ENCODE measurements around the gene TMEM254.

Gene TMEM254

GRCh38 chr10:80081026-80081425, 2.6 kb downstream of the TMEM254 start:
- DNase-seq = no peak
- Histone ChIP-seq H3K18ac (ENCODE audit: low read depth in 1 of 2, low read length in 2 of 2) (no peak overlapping the region), H2BK12ac (ENCODE audit: low read length in 2 of 2) (no peak overlapping the region), H3K79me1 (replicated peaks; ENCODE audit: low read length, poor library complexity, severe bottlenecking) (peaks cover 4% of the 10 kb centered on the region), H3K23ac (ENCODE audit: low read length in 2 of 2) (no peak overlapping the region), H2BK5ac (ENCODE audit: low read depth, low read length, poor library complexity, severe bottlenecking) (no peak overlapping the region), H3K9me3 (ENCODE audit: control insufficient read depth, low read length) (no peaks in the 10 kb centered on the region), H3K36me3 (ENCODE audit: control insufficient read depth in 1 of 2, insufficient read depth in 2 of 2, low read depth in 1 of 2, low read length in 2 of 2) (peaks cover 0 to 24% of the 10 kb centered on the region in 2 experiments), H3K9ac (ENCODE audit: low read length) (no peak overlapping the region), H3K4me3 (ENCODE audit: insufficient read depth in 1 of 2, low read depth in 1 of 2, low read length in 2 of 2) (no peak overlapping the region), H2BK15ac (ENCODE audit: low read depth, poor library complexity, severe bottlenecking) (no peak overlapping the region), H2AK5ac (ENCODE audit: low read length, severe bottlenecking) (no peak overlapping the region), H2AFZ (ENCODE audit: low read depth, low read length) (no peak overlapping the region), H3K4me1 (ENCODE audit: control insufficient read depth, insufficient read depth, low read depth, low read length) (peaks cover 10% of the 10 kb centered on the region), H4K8ac (ENCODE audit: low read length) (no peak overlapping the region), H4K91ac (ENCODE audit: low read length) (no peak overlapping the region), H3K27me3 (ENCODE audit: control insufficient read depth in 1 of 2, insufficient read depth in 1 of 2, low read length in 2 of 2) (no peaks in the 10 kb centered on the region), H2BK120ac (ENCODE audit: low read depth, low read length) (no peak overlapping the region), H3K4me2 (ENCODE audit: low read length, poor library complexity, severe bottlenecking) (no peak overlapping the region), H3K4ac (ENCODE audit: low read depth in 1 of 2, low read length in 2 of 2) (no peak overlapping the region), H3K14ac (ENCODE audit: low read length in 2 of 2) (no peak overlapping the region), H3K27ac (ENCODE audit: low read length, poor library complexity, severe bottlenecking) (no peak overlapping the region)
- WGBS = 75% methylated on average over 5 of the region's 9 CpGs

DNA sequence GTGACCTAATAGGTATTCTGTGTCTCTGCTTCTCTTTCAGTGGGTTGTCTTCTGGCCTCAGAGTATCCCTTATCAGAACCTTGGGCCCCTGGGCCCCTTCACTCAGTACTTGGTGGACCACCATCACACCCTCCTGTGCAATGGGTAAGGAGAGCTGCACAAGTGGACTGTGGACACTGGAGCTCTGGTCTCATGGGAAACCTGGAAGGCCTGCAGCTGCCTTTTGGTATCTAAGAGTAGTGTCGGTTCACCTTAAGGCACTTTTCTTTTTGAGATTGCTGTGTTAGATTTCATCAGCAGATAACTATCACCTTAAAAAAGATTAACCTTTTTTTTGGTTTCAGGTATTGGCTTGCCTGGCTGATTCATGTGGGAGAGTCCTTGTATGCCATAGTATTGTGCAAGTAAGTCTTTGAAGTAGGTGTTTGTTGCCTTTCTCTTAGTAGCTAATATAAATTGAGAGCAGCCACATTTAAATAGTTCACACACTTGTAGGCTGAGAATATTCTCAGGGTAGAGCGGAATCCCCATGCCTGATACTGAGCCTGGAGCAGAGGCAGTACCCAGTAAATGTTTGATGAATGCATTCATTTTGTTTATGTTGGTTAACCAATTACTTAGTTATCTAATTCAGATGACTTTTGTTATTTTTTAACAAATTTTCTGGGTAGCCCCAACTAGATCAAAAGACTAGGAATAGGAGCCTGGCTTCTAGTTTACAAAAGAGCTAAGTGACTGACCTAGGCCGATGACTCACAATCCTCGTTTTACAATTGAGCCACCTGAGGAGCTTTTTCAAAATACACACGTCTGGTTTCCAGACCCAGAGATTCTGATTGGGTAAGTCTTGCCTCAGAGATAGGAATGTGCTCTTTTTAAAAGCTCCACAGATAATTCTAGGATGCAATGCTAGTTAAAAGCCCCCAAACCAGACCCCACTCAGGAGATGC, 3.6 kb downstream of the TMEM254 start:
- Histone ChIP-seq H2BK5ac (ENCODE audit: low read depth, low read length, poor library complexity, severe bottlenecking) (no peak overlapping the region), H3K9me3 (ENCODE audit: control insufficient read depth, low read length) (no peaks in the 10 kb centered on the region), H3K18ac (ENCODE audit: low read depth in 1 of 2, low read length in 2 of 2) (no peak overlapping the region), H3K36me3 (ENCODE audit: control insufficient read depth in 1 of 2, insufficient read depth in 2 of 2, low read depth in 1 of 2, low read length in 2 of 2) (peaks cover 0 to 30% of the 10 kb centered on the region in 2 experiments), H3K23ac (ENCODE audit: low read length in 2 of 2) (no peak overlapping the region), H3K4ac (ENCODE audit: low read depth in 1 of 2, low read length in 2 of 2) (no peak overlapping the region), H3K14ac (ENCODE audit: low read length in 2 of 2) (no peak overlapping the region), H4K8ac (ENCODE audit: low read length) (no peak overlapping the region), H3K27me3 (ENCODE audit: control insufficient read depth in 1 of 2, insufficient read depth in 1 of 2, low read length in 2 of 2) (no peaks in the 10 kb centered on the region), H2AFZ (ENCODE audit: low read depth, low read length) (no peak overlapping the region), H3K4me2 (ENCODE audit: low read length, poor library complexity, severe bottlenecking) (no peak overlapping the region), H3K4me1 (ENCODE audit: control insufficient read depth, insufficient read depth, low read depth, low read length) (peaks cover 10% of the 10 kb centered on the region), H3K4me3 (ENCODE audit: insufficient read depth in 1 of 2, low read depth in 1 of 2, low read length in 2 of 2) (no peak overlapping the region), H2AK5ac (ENCODE audit: low read length, severe bottlenecking) (no peak overlapping the region), H3K9ac (ENCODE audit: low read length) (no peak overlapping the region), H2BK12ac (ENCODE audit: low read length in 2 of 2) (no peak overlapping the region), H3K79me1 (replicated peaks; ENCODE audit: low read length, poor library complexity, severe bottlenecking) (peaks cover 4% of the 10 kb centered on the region), H3K27ac (ENCODE audit: low read length, poor library complexity, severe bottlenecking) (no peak overlapping the region), H2BK15ac (ENCODE audit: low read depth, poor library complexity, severe bottlenecking) (no peak overlapping the region), H4K91ac (ENCODE audit: low read length) (no peak overlapping the region), H2BK120ac (ENCODE audit: low read depth, low read length) (no peak overlapping the region)
- peak; percentile 26 for DNase-seq
- WGBS = 63% methylated on average over 3 of the region's 5 CpGs

- no peaks in the 10 kb centered on the region for H3K9me3 ChIP-seq (ENCODE audit: control insufficient read depth, low read length)
- no peak overlapping the region for H3K4me2 ChIP-seq (ENCODE audit: low read length, poor library complexity, severe bottlenecking)
- no peak overlapping the region for H2BK12ac ChIP-seq (ENCODE audit: low read length in 2 of 2)
- H3K79me1 ChIP-seq (replicated peaks; ENCODE audit: low read length, poor library complexity, severe bottlenecking) = no peaks in the 10 kb centered on the region
- H3K9ac ChIP-seq (ENCODE audit: low read length) = no peak overlapping the region
- no peak overlapping the region for H3K27ac ChIP-seq (ENCODE audit: low read length, poor library complexity, severe bottlenecking)
- H3K4me3 ChIP-seq (ENCODE audit: insufficient read depth in 1 of 2, low read depth in 1 of 2, low read length in 2 of 2) = no peak overlapping the region
- H3K4me1 ChIP-seq (ENCODE audit: control insufficient read depth, insufficient read depth, low read depth, low read length) = no peaks in the 10 kb centered on the region
- no peak for DNase-seq
- H3K27me3 ChIP-seq (ENCODE audit: control insufficient read depth in 1 of 2, insufficient read depth in 1 of 2, low read length in 2 of 2) = no peaks in the 10 kb centered on the region
- WGBS = 96% methylated on average over 2 of the region's 2 CpGs
- H2BK120ac ChIP-seq (ENCODE audit: low read depth, low read length) = no peak overlapping the region
- H3K14ac ChIP-seq (ENCODE audit: low read length in 2 of 2) = no peak overlapping the region
- no peak overlapping the region for H3K18ac ChIP-seq (ENCODE audit: low read depth in 1 of 2, low read length in 2 of 2)
- H2AFZ ChIP-seq (ENCODE audit: low read depth, low read length) = no peak overlapping the region
- no peak overlapping the region for H4K8ac ChIP-seq (ENCODE audit: low read length)
- H2AK5ac ChIP-seq (ENCODE audit: low read length, severe bottlenecking) = no peak overlapping the region
- no peak overlapping the region for H3K23ac ChIP-seq (ENCODE audit: low read length in 2 of 2)
- H3K4ac ChIP-seq (ENCODE audit: low read depth in 1 of 2, low read length in 2 of 2) = no peak overlapping the region
- H4K91ac ChIP-seq (ENCODE audit: low read length) = no peak overlapping the region
- H3K36me3 ChIP-seq (ENCODE audit: control insufficient read depth in 1 of 2, insufficient read depth in 2 of 2, low read depth in 1 of 2, low read length in 2 of 2) = peaks cover 0 to 26% of the 10 kb centered on the region in 2 experiments
- H2BK5ac ChIP-seq (ENCODE audit: low read depth, low read length, poor library complexity, severe bottlenecking) = no peak overlapping the region
- H2BK15ac ChIP-seq (ENCODE audit: low read depth, poor library complexity, severe bottlenecking) = no peak overlapping the region
Measured at GRCh38 chr10:80090121-80090520, 11.7 kb downstream of the TMEM254 start.

GRCh38 chr10:80094231-80094630, 15.8 kb downstream of the TMEM254 start:
- Histone ChIP-seq H3K27me3 (ENCODE audit: control insufficient read depth in 1 of 2, insufficient read depth in 1 of 2, low read length in 2 of 2) (no peaks in the 10 kb centered on the region), H3K4me3 (ENCODE audit: insufficient read depth in 1 of 2, low read depth in 1 of 2, low read length in 2 of 2) (no peak overlapping the region), H2AFZ (ENCODE audit: low read depth, low read length) (no peak overlapping the region), H3K9me3 (ENCODE audit: control insufficient read depth, low read length) (no peaks in the 10 kb centered on the region), H3K14ac (ENCODE audit: low read length in 2 of 2) (no peak overlapping the region), H3K79me1 (replicated peaks; ENCODE audit: low read length, poor library complexity, severe bottlenecking) (no peaks in the 10 kb centered on the region), H2BK15ac (ENCODE audit: low read depth, poor library complexity, severe bottlenecking) (no peak overlapping the region), H2AK5ac (ENCODE audit: low read length, severe bottlenecking) (no peak overlapping the region), H3K4me1 (ENCODE audit: control insufficient read depth, insufficient read depth, low read depth, low read length) (no peaks in the 10 kb centered on the region), H3K9ac (ENCODE audit: low read length) (no peak overlapping the region), H2BK12ac (ENCODE audit: low read length in 2 of 2) (no peak overlapping the region), H3K27ac (ENCODE audit: low read length, poor library complexity, severe bottlenecking) (no peak overlapping the region), H2BK5ac (ENCODE audit: low read depth, low read length, poor library complexity, severe bottlenecking) (no peak overlapping the region), H3K23ac (ENCODE audit: low read length in 2 of 2) (no peak overlapping the region), H3K18ac (ENCODE audit: low read depth in 1 of 2, low read length in 2 of 2) (no peak overlapping the region), H3K4me2 (ENCODE audit: low read length, poor library complexity, severe bottlenecking) (no peak overlapping the region), H4K91ac (ENCODE audit: low read length) (no peak overlapping the region), H3K4ac (ENCODE audit: low read depth in 1 of 2, low read length in 2 of 2) (no peak overlapping the region), H2BK120ac (ENCODE audit: low read depth, low read length) (no peak overlapping the region), H4K8ac (ENCODE audit: low read length) (no peak overlapping the region), H3K36me3 (ENCODE audit: control insufficient read depth in 1 of 2, insufficient read depth in 2 of 2, low read depth in 1 of 2, low read length in 2 of 2) (peaks cover 0 to 16% of the 10 kb centered on the region in 2 experiments)
- no peak for DNase-seq
- no CpG with 5 or more reads among the region's 2 CpGs for WGBS
